ENCODE measurements around the gene PSMD7. TPM values are rescaled to one million over a fixed set of nuclear protein-coding genes. Genes with fewer than 3 reads are reported as not detected.
A peak's percentile ranks its signal among the peaks of the same experiment; 100 is the strongest.
"Not testable (repeated sequence)": the region's sequence is repeated elsewhere in the genome, so short reads cannot be mapped to it uniquely, and the experiment has no call there.

PSMD7 gene
- total RNA-seq, 1 donor from 2014 or later = 170 TPM

GRCh38 chr16:74304164-74304834 is 7.7 kb downstream of the PSMD7 start:
- Mint-ChIP-seq H3K36me3 (ENCODE audit: low read depth) (peaks cover 75% of the 10 kb centered on the region), H3K9me3 (no peaks in the 10 kb centered on the region), H3K27ac (no peak overlapping the region), H3K4me3 (ENCODE audit: low read depth) (no peak overlapping the region), H3K4me1 (ENCODE audit: low read depth) (peaks cover 7% of the 10 kb centered on the region), H3K27me3 (ENCODE audit: low read depth) (no peaks in the 10 kb centered on the region)
- intact Hi-C loops (cut with micrococcal nuclease) = no loop called here
- DNase-seq (ENCODE audit: low spot score) = no peak

GRCh38 chr16:74304835-74305176 is 8.2 kb downstream of the PSMD7 start:
- H3K9me3 Mint-ChIP-seq = no peaks in the 10 kb centered on the region
- H3K4me1 Mint-ChIP-seq (ENCODE audit: low read depth) = peaks cover 7% of the 10 kb centered on the region
- intact Hi-C loops (cut with micrococcal nuclease) = no loop called here
- DNase-seq (ENCODE audit: low spot score) = no peak
- H3K4me3 Mint-ChIP-seq (ENCODE audit: low read depth) = no peak overlapping the region
- H3K27me3 Mint-ChIP-seq (ENCODE audit: low read depth) = no peaks in the 10 kb centered on the region
- no peak overlapping the region for H3K27ac Mint-ChIP-seq
- peaks cover 72% of the 10 kb centered on the region for H3K36me3 Mint-ChIP-seq (ENCODE audit: low read depth)

- Mint-ChIP-seq H3K4me1 (ENCODE audit: low read depth) (peaks cover 4% of the 10 kb centered on the region), H3K27ac (no peak overlapping the region), H3K36me3 (ENCODE audit: low read depth) (peaks cover 69% of the 10 kb centered on the region), H3K27me3 (ENCODE audit: low read depth) (no peaks in the 10 kb centered on the region), H3K4me3 (ENCODE audit: low read depth) (no peak overlapping the region), H3K9me3 (no peaks in the 10 kb centered on the region)
- no peak for DNase-seq (ENCODE audit: low spot score)
- intact Hi-C loops (cut with micrococcal nuclease) = no loop called here
These were observed 8.7 kb downstream of the PSMD7 start for GRCh38 chr16:74305281-74305680.

- no peaks in the 10 kb centered on the region for H3K27me3 Mint-ChIP-seq (ENCODE audit: low read depth)
- H3K9me3 Mint-ChIP-seq = no peaks in the 10 kb centered on the region
- H3K4me1 Mint-ChIP-seq (ENCODE audit: low read depth) = peaks cover 4% of the 10 kb centered on the region
- DNase-seq (ENCODE audit: low spot score) = no peak
- H3K27ac Mint-ChIP-seq = no peak overlapping the region
- no peak overlapping the region for H3K4me3 Mint-ChIP-seq (ENCODE audit: low read depth)
- intact Hi-C loops (cut with micrococcal nuclease) = no loop called here
- peaks cover 61% of the 10 kb centered on the region for H3K36me3 Mint-ChIP-seq (ENCODE audit: low read depth)
These were observed 9.6 kb downstream of the PSMD7 start for GRCh38 chr16:74305978-74306784.

GRCh38 chr16:74307383-74307782 is 10.8 kb downstream of the PSMD7 start:
- DNase-seq (ENCODE audit: low spot score) = no peak
- no peaks in the 10 kb centered on the region for H3K9me3 Mint-ChIP-seq
- no peaks in the 10 kb centered on the region for H3K27me3 Mint-ChIP-seq (ENCODE audit: low read depth)
- intact Hi-C loops (cut with micrococcal nuclease) = no loop called here
- H3K36me3 Mint-ChIP-seq (ENCODE audit: low read depth) = peaks cover 49% of the 10 kb centered on the region
- H3K4me1 Mint-ChIP-seq (ENCODE audit: low read depth) = peaks cover 4% of the 10 kb centered on the region
- H3K27ac Mint-ChIP-seq = no peak overlapping the region
- H3K4me3 Mint-ChIP-seq (ENCODE audit: low read depth) = no peak overlapping the region

GRCh38 chr16:74309789-74310781 is 13.5 kb downstream of the PSMD7 start:
- DNase-seq (ENCODE audit: low spot score) = no peak
- Mint-ChIP-seq H3K27me3 (ENCODE audit: low read depth) (no peaks in the 10 kb centered on the region), H3K27ac (peak overlapping the region; percentile 28), H3K36me3 (ENCODE audit: low read depth) (peaks cover 37% of the 10 kb centered on the region), H3K4me1 (ENCODE audit: low read depth) (peaks cover 4% of the 10 kb centered on the region), H3K9me3 (no peaks in the 10 kb centered on the region), H3K4me3 (ENCODE audit: low read depth) (no peak overlapping the region)
- intact Hi-C loops (cut with micrococcal nuclease) = no loop called here

- intact Hi-C loops (cut with micrococcal nuclease) = no loop called here
- H3K4me3 Mint-ChIP-seq (ENCODE audit: low read depth) = no peak overlapping the region
- DNase-seq (ENCODE audit: low spot score) = no peak
- H3K9me3 Mint-ChIP-seq = no peaks in the 10 kb centered on the region
- no peak overlapping the region for H3K27ac Mint-ChIP-seq
- no peaks in the 10 kb centered on the region for H3K4me1 Mint-ChIP-seq (ENCODE audit: low read depth)
- no peaks in the 10 kb centered on the region for H3K27me3 Mint-ChIP-seq (ENCODE audit: low read depth)
- peaks cover 10% of the 10 kb centered on the region for H3K36me3 Mint-ChIP-seq (ENCODE audit: low read depth)
These were observed 18.4 kb downstream of the PSMD7 start for GRCh38 chr16:74315059-74315458.

- Mint-ChIP-seq H3K27ac (no peak overlapping the region), H3K9me3 (no peaks in the 10 kb centered on the region), H3K36me3 (ENCODE audit: low read depth) (peaks cover 3% of the 10 kb centered on the region), H3K4me1 (ENCODE audit: low read depth) (no peaks in the 10 kb centered on the region), H3K27me3 (ENCODE audit: low read depth) (no peaks in the 10 kb centered on the region), H3K4me3 (ENCODE audit: low read depth) (no peak overlapping the region)
- DNase-seq (ENCODE audit: low spot score) = no peak
- intact Hi-C loops (cut with micrococcal nuclease) = no loop called here
These were observed 24.1 kb downstream of the PSMD7 start for GRCh38 chr16:74320707-74321106.

GRCh38 chr16:74321356-74321755 is 24.7 kb downstream of the PSMD7 start:
- Mint-ChIP-seq H3K9me3 (no peaks in the 10 kb centered on the region), H3K4me3 (ENCODE audit: low read depth) (no peak overlapping the region), H3K27ac (no peak overlapping the region), H3K4me1 (ENCODE audit: low read depth) (no peaks in the 10 kb centered on the region), H3K27me3 (ENCODE audit: low read depth) (no peaks in the 10 kb centered on the region), H3K36me3 (ENCODE audit: low read depth) (peaks cover 9% of the 10 kb centered on the region)
- no peak for DNase-seq (ENCODE audit: low spot score)
- intact Hi-C loops (cut with micrococcal nuclease) = no loop called here

GRCh38 chr16:74322301-74322710 is 25.7 kb downstream of the PSMD7 start:
- no peaks in the 10 kb centered on the region for H3K4me1 Mint-ChIP-seq (ENCODE audit: low read depth)
- H3K27me3 Mint-ChIP-seq (ENCODE audit: low read depth) = no peaks in the 10 kb centered on the region
- no peak for DNase-seq (ENCODE audit: low spot score)
- no peak overlapping the region for H3K4me3 Mint-ChIP-seq (ENCODE audit: low read depth)
- intact Hi-C loops (cut with micrococcal nuclease) = no loop called here
- H3K9me3 Mint-ChIP-seq = no peaks in the 10 kb centered on the region
- peaks cover 16% of the 10 kb centered on the region for H3K36me3 Mint-ChIP-seq (ENCODE audit: low read depth)
- H3K27ac Mint-ChIP-seq = no peak overlapping the region

GRCh38 chr16:74324777-74325176 is 28.2 kb downstream of the PSMD7 start:
- H3K4me1 Mint-ChIP-seq (ENCODE audit: low read depth); H3K27ac Mint-ChIP-seq; H3K9me3 Mint-ChIP-seq; H3K4me3 Mint-ChIP-seq (ENCODE audit: low read depth); H3K27me3 Mint-ChIP-seq (ENCODE audit: low read depth); intact Hi-C loops (cut with micrococcal nuclease); DNase-seq (ENCODE audit: low spot score): not testable (repeated sequence)
- H3K36me3 Mint-ChIP-seq (ENCODE audit: low read depth) = peaks cover 26% of the 10 kb centered on the region

GRCh38 chr16:74325641-74326040 is 29.0 kb downstream of the PSMD7 start:
- Mint-ChIP-seq H3K9me3 (no peaks in the 10 kb centered on the region), H3K36me3 (ENCODE audit: low read depth) (peaks cover 31% of the 10 kb centered on the region), H3K4me3 (ENCODE audit: low read depth) (no peak overlapping the region), H3K4me1 (ENCODE audit: low read depth) (no peaks in the 10 kb centered on the region), H3K27me3 (ENCODE audit: low read depth) (no peaks in the 10 kb centered on the region), H3K27ac (no peak overlapping the region)
- DNase-seq (ENCODE audit: low spot score) = no peak
- intact Hi-C loops (cut with micrococcal nuclease) = no loop called here
